Activated CD4-positive, CD25-positive, alpha-beta regulatory T cell treated with anti-CD3 and anti-CD28 coated beads, Interleukin-2, amount 50 U/mL, for 72 hours (primary cell): ENCODE measurements around the gene VIT.
"Not testable (repeated sequence)": the region's sequence is repeated elsewhere in the genome, so short reads cannot be mapped to it uniquely, and the experiment has no call there.

Experiments
- DNase-seq: peaks from one replicate; pipeline ENCODE4 v3.0.0; 2021

VIT gene

DNA sequence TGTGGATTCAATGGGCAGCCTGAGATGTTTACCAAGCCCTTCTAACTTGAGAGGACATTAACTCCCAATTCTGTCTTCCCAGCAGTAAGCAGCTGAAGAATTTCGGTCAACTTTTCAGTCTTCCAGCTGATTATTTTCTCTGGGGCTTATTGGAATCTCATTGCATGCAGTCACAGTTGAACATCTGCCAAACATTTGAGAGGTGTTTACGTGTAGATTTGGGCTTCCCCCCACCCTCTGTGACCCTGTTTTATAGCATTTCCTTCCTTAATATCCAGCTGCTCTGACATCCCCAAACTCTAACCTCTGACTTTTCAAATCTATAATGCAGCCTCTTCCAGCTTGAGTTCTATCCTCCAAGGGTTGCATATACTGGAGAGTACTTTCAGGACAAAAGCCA lies 16.5 kb upstream of the VIT start:
- no peak for DNase-seq

DNA sequence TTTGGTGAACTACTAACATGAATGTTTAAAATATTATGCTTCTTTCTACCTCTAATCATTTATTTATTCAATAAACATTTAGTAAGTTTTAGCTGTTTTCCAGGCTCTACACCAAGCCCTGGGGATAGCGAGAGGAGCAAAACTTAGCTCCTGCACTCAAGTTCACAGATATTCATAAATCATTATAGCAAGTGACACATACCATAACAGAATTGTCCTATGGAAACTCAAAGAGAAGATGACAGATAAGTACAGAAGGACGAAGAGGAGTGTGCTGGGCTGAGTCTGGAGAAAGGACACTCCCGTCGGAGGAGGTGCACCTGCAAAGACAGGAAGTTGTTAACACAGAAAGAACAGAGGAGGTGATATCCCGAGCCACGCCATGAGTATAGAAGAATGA lies 13.9 kb upstream of the VIT start:
- no peak for DNase-seq

DNA sequence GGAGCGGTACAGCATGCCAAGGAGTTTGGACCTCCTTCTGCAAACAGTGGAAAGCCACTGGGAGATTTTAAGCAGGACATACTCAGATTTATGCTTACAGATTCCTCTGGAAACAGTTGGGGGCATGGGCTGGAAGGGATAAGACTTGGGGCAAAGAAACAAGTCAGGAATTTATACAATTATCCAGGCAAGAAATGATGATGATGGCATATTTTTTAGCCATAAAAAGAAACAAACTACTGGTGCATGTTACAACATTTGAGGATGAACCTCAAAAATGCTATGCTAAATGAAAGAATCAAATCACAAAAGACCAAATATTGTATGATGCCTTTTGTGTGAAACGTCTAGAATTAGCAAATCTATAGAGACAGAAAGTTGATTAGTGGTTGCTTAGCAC lies 13.5 kb upstream of the VIT start:
- DNase-seq = no peak

DNA sequence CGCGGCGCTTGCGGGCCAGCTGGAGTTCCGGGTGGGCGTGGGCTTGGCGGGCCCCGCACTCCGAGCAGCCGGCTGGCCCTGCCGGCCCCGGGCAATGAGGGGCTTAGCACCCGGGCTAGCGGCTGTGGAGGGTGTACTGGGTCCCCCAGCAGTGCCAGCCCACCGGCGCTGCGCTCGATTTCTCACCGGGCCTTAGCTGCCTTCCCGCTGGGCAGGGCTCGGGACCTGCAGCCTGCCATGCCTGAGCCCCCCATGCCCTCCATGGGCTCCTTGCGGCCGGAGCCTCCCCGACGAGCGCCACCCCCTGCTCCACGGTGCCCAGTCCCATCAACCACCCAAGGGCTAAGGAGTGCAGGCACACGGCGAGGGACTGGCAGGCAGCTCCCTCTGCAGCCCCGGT lies 8.2 kb upstream of the VIT start:
- DNase-seq = not testable (repeated sequence)

DNA sequence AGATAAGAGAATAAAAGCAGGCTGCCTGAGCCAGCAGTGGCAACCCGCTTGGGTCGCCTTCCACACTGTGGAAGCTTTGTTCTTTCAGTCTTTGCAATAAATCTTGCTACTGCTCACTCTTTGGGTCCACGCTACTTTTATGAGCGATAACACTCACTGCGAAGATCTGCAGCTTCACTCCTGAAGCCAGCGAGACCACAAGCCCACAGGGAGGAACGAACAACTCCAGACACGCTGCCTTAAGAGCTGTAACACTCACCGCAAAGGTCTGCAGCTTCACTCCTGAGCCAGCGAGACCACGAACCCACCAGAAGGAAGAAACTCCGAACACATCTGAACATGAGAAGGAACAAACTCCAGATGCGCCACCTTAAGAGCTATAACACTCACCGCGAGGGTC lies 7.5 kb upstream of the VIT start:
- DNase-seq = not testable (repeated sequence)

DNA sequence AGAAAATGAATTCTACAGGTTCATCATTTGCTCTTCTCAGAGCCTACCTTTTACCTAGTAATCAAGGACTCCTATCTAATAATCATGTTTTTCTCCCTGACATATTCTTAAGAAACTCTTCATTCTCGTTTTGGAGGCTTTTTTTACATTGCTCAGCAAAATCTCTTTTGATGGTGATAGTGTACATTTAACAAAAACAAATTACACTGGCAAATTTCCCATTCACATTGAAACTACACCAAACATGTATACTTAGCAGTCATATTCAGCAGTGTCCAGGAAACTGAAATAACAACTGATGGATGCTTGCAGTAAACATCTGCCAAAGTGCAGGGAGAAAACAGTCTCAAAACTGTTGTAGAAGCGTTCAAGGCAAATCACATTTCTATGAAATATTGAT lies 4.4 kb upstream of the VIT start:
- DNase-seq = no peak

DNA sequence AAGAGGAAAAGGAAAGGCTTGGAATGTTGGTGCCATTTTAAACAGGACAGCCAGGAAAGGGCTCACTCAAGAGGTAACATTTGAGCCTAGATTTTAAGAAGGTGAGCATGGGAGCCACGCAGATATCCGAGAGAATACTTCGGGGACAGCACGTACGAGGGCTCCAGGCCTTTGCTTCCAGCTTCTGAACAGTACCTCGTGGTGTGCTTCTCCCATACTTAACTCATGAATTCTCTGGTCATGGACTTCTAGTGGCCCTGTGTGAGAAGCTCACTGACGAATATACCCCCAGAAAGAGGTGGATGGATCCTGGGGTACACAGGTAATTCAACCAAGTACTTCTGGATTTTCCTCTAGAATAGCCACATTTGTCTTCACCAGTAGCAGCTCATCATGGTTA lies 2.7 kb upstream of the VIT start:
- DNase-seq = no peak

DNA sequence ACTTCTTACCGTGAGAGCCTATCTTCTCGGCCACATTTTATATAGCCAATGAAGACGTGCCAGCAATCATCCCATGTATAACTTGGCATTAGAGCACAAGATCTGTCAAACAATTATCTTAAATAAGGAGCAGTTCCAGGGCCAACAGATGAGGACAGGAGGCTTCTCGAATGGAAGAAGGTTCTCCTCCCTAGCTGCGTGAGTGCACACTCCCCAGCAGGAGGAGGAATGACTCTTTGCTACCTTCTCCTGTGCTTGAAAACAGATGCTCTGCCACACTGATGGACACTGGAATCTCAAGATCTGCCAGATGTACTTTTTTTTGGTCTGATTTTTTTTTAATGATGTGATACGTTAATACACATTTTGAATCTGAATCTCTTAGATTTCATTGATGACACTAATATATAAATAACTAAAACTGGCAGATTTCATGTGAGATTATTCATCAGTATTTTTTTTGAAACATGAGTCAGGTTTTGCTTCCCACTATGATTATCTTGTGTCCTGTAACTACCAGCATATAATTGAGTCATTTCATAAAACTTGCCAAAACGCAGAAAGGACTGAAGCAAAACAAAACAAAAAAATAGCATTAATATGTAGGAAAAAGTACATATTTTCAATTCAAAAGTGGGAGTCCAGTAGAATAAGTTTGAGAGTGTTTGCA lies 626 bp upstream of the VIT start:
- DNase-seq = no peak

DNA sequence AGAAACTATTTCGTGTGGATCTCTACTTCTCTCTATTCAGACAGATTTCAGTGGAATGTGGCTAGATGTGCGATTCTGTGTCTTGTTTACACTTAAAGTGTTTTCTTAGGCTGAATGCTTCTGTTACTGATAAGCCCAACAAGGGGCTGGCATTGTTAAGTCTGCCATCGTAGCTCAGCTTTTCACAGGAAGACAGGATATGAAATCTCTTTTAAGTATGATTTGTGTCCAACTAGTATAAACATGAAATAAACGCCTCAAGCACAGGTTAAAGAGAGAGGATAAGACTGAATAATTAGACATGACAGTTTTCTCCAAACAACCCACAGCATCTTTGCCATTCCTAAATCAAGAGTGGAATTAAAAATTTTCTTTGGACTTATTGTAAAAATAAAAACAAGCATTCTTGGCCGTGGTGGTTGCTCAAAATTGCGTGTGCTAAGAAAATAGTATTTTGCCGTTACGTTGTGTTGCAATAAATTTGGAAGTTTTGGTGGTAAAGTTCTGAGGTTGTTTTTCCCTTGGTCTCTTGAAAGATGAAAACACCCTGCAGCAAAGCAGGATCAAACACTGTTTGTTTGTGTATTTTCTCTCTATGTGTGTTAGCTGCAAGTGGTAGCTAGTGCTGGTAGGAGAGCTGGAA lies 1.0 kb downstream of the VIT start:
- DNase-seq = no peak

DNA sequence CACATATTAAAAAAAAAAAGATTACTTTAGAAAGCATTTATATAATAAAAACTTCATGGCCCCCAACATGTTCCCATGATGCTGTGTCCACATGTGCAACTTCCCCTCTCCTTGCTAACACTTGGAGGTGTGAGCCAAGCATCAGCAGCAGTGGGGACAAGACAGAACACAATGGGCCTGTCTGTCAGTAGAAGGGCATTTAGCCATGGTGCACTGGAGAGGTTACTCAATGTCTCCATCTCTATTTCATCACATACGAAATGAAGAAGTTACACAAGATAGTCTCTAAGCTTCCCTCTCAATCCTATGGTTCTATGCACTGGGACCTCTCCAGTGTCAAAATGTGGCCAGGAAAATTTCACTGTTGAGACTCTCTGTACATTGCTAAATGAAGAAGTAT lies 2.5 kb downstream of the VIT start:
- no peak for DNase-seq

DNA sequence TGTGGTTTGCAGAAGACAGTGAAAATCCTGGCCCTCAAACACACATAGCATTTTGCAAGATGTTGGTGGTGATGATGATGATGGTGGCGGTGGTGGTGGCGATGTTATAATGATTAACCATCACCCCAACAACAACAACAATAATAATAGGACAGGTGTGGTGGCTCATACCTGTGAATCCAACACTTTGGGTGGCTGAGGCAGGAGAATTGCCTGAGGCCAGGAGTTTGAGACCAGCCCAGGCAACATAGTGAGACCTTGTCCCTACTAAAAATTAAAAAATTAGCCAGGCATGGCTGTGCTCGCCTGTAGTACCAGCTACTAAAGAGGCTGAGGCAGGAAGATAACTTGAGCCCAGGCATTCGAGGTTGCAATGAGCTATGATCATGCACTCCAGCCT lies 3.8 kb downstream of the VIT start:
- no peak for DNase-seq

DNA sequence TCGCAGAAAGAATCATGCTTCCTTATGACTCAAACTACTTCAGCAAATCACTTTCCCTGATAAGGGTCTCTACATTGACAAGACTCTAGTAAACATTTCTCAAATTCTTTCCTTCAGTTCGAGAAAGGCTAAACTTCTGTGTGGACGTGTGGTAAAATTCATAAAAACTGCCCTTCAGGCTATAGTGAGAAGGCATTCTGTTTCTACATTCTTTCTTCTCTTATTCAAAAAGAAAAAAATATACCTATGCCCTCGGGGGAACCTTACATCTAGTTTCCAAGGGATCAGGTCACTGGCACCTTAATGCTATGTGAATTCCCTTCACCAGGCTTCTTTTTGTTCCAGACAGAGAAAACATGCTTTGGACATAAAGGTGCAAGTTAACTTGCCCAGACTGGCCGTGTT lies 4.9 kb downstream of the VIT start:
- no peak for DNase-seq

DNA sequence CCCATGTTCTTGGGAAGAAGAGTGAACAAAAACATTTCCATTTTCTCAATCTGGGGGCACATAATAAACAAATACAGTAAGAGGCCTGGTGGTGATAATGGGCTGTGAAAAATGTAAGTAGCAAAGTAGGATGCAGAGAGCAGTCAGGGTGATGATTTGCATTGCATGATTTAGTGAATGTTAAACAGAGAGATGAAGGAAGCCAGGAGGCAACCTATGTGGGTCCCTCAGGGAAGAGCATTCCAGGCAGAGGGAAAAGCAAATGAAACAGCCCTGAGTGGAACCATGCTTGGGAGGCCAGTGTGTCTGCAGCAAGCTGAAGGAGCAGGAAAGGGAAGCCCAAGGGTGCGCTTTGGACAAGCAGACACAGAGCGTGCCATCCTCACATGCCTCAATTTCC lies 5.4 kb downstream of the VIT start:
- no peak for DNase-seq

DNA sequence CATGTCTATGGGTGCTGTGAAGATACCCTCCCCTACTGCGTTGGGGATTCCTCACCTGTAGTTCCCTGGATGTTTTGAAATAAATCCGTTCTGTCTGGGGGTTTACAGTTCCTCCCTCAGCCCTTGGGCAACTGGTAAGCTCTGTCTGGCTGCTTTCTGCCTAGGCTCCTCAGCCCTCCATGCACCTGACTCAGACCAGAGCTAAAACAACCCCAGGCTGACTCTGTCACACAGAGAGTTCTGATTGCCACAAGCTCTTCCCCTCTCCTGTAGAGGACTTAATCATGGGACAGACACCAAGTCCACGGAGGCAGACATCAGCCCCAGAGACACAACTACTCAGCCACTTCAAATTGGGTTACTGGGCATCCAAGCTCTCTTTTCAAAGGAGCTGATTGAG lies 6.3 kb downstream of the VIT start:
- DNase-seq = no peak

DNA sequence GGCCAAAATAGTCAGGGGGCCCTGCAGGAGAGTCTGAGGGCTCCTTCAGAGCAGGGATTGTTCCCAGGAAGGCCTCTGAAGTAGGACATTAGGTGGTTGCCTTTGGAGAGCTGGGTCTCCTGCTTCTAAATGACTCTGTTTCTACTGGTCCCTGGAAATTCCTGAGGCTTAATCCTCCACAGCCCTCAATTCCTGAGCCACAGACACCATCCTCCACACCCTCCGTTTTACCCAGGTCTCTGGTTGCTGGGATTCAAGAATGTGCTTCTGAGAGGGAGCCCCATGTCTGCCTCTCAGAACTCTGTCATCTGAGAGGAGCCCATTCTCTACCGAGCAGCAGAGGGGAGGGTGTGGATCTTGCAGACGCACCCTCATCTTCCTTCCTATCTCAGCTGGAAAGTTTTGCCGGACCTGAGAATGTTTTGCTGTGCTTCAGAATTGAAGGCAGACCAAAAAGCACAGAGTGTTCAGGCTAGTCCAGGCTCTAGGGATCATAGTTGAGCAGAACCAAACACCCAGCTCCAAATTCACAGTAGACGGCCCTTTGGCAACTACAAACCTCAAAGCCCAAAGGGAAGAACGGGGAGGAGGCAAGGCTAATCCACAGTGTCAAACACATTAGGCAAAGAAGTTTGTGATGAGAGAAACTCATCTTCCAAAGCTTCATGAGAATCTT lies 8.1 kb downstream of the VIT start:
- no peak for DNase-seq

DNA sequence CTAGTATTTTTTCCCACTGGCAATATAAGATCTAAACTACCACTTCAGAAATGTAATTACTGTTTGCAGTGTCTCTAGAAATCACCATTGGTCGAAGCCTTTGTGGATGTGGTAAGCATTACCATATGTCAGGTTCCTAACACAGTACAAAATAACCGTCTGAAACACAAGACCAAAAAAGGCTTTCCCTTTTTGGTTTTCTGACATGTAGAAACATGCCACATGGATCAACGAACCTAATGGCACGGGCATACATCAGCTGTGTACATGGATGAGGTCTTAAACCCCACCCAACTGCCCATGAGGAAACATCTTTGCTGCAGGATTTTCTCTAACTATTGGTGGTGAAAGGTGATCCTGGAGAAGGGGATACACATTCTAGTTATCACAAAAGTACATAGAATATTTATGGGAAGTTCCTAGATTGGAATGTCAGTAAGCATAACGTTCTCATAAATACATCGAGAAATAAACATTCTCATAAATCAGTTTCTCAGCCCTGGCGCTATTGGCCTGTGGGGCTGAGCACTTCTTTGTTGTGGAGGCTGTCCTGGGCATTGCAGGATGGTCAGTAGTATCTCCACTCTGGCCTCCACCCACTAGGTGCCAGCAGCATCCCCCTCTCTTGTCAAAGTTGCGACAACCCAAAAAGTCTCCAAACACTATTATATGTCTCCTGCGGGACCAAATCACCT lies 9.0 kb downstream of the VIT start:
- no peak for DNase-seq

DNA sequence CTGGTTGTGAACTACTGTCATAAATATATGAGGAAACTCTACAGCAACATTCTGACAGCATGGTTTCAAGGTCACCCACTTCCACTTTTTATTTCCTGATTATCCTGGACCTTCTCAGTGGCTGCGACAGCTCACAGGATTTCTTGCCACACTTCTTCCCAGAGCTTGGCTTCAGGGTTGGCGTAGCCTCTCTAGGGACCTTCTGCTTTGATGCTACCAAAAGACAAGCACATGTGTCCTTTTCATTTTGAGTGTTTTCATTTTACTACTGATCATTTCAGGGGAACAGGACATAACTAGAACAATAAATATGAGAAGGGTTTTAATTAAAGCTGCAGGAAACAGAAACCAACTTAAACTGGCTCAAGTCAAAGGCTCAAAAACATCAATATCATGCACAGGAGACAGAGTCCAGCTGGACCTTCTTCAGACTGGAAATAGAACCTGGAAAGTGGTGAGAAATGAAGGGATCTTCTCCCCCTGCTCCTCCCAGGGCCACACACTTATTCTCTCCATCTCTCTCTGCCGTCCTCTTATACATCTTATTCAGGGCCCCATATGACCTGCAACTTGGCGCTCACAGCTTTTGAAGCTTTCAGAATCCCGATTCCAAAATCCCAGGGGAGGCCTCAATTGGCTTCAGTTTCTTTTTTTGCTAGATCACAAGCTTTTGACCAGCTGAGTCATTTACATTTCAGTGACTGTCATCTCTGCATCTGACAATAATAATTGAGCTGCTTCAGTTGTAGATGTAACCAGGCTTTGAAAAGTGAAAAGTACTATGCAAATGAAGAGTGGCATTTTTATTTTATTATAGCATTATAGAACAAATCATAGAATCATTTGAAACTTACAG lies 9.7 kb downstream of the VIT start:
- no peak for DNase-seq

DNA sequence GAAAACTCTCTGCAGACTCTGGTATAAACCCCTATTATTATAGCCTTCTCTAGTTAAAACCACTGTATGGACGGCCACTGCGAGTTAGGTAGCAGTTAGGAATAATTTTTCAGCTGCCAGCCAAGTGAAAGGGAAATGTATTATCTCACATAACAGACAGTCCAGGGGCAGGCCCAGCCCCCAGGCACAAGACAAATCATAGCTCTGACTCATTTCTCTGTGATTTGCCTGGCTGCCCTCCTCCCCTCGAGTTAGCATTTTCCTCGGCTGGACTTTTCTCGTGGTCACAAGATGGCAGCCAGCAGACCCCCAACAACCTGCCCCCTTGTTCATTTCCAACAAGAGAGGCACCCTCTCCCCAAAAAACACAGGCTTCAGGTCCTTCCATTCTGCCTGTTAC lies 10.5 kb downstream of the VIT start:
- no peak for DNase-seq

DNA sequence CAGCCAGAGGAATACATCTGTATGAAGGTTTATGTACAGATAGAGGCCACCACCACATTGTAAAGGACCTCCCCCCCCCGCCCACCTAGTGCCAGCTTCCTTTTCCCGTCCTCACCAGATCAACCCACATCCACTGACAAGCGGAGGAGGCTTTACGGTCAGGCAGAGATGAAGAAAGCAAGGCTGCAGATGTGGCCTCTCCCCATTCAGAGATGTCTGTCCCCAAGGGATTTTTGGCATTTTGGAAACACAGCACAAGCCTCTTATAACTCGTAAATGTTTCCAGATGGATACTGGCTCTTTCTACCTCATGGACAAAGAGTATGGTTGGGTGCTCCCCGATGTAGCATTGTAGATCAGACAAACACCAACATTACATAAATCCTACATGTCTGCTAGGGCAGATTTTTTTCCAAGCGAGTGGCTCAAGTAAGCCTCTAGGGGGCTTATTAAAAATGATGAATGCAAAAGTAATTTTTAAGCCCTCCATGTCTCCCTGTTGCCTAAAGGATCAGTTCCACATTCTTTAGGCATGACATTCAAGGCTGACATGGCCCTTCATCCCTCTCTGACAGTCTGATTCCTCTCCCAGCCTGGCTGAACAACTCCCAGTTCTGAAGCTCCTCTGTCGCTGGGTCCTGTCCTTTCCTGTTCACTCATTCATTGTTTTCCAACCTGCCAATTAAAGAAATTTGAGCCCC lies 11.7 kb downstream of the VIT start:
- no peak for DNase-seq

DNA sequence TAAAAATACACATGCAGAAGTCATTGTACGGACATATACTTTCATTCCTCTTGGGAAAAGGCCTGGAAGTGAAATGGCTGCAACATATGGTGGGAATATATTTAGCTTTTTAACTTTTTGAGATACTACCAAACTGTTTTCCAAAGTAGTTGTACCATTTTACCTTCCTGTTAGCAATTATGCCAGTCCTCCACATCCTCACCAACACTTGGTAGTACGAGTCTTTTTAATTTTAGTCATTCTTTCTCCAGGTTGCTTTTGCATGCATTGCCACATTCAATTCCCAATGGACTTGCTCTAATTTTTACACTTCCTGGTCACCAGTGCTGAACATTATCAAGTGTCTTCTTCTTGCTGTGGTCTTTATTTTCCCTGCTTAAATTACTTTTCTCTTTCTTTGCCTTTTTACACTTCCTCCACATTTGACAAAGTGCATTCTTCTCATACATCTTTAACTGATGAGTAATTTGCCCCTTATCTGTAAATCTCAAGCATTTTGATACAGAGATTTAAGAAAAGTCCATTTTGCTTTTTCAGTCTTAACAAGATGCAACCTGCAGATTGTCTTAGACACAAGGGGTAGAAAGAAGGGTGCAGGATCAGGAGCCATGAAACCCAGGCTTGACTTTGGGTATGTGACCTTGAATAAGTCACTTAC lies 14.5 kb downstream of the VIT start:
- DNase-seq = no peak

DNA sequence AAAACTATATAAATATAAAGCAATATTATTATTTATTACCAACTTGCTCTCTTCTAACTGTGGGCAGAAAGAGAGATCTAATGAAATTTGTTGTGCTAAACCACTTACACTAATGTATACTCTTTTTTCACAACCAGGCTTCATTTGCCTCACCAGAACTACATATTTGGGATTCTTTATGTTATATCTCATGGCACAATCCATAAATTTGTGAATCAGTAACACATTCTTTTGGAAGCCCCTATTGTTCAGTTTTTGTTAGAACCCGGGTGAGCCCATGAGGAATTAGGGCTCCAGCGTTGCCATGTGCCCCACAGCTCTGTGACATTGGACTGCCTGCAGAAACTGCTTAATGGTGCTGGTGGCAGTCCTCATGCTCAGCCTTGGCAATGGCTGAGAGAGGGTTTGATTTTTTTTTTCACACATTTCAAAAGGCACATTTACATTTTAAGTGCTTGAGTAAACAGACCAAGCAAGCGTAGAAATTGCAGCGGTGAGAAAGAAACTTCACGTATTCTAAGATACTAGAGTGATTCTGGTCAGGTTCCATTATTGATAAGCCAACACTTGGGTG lies 15.3 kb downstream of the VIT start:
- no peak for DNase-seq
